NCI-H2227 (cell line): ENCODE measurements around the gene PTPN4.

ENCODE experiments used
- DNase-seq: peaks from one replicate; lab custom pipeline; 2025; ENCODE audit not compliant: unreplicated experiment; lab: John Stamatoyannopoulos, UW

The PTPN4 gene

DNA sequence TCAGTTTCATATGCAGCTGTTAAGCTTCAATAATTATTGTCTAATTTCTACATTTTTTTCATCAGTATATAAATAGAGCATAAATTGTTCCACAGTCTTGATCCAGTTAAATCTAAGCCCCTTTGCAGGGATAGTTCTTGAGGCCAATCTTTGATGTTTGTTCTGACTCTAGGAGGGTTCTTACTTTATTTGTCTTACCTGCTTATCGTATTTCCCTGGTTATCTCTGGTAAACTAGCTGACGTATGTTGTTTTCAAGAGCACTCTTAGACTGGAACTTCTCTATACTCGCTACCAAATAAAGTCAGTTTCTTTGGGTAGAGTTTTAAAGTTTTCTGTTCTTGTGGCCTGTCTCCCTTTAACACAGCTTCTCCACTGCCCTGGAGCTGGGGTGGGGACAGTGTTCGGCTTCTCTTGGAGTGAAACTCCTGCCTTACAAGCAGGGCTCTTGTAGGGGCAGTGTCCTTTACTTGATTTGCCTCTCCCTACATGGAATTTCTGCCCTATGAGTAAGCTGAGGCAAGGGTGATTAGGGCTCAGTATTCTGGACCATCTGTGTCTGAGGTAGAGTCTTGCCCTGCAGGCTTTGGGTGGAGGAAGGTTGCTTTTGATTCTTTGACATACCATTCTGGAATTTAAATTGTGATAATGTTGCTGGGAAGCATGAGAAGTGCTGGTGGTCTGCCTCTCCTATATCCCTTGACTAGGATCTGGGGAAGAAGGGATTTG is 90.3 kb downstream of the PTPN4 start:
- DNase-seq = no peak

DNA sequence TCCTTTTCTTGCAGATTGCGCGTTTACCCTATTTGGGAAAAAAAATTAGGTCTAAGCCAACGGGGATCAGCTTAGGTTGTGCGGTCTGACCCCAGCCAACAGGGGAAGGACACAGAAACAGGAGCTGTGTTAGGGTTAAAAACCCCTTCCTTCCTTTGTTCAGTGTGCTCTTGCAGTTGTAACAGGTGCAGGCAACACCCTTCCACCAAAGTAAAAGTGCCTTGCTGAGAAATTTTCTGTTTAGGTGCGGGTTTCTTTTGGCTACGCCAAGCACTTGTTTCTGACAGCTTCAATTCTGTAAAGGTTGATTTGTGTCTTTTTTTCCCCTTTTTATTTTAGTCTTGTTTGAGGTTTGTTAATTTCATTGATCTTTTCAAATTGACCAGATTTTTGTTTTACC is 92.5 kb downstream of the PTPN4 start:
- DNase-seq = no peak

DNA sequence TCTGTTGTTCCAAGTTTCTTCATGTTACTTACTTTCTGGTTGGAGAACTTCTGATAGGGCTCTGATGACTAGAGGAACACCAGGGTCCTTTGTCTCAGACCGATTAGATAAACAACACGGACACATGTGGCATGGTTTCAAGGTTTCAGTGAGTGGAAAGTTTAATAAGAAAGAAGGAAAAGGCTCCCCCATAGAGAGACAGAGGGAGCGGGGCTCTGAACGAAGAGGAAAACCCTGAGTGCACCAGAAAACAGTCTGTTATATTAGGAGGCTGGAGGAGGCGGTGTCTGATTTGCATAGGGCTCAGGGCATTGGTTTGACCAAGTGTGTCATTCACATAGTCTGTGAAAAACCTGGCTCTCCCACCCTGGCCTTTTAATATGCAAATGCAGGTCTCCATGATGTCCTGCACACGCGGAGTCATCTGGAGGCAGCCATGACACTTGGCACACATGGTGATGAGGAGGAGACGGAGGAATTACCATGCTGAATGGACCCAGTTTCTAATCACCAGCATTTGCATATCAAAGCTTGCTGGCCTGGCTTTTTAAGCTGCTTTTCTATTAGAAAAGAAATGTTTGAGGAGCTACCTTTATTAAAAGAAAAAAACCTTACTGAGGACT is 94.2 kb downstream of the PTPN4 start:
- DNase-seq = no peak

DNA sequence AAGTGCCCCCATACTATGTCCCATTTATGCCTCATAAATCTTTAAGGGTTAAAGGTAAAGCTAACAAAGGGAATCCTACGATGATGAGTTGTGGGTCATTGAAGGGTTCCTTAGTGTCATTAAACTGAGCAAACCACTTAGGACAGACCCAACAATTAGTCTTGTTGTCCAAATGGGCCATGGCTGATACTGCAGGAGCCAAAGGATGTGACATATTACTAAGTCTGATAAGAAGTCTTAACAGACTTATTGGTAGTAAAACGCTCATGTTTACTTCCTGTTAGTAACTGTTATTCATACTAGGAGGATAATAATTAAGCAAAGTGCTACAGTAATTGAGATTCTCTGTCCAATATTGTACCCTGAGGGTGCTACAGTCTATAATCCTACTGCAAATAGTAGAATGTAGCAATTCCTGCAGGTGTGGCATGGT is 96.8 kb downstream of the PTPN4 start:
- no peak for DNase-seq

DNA sequence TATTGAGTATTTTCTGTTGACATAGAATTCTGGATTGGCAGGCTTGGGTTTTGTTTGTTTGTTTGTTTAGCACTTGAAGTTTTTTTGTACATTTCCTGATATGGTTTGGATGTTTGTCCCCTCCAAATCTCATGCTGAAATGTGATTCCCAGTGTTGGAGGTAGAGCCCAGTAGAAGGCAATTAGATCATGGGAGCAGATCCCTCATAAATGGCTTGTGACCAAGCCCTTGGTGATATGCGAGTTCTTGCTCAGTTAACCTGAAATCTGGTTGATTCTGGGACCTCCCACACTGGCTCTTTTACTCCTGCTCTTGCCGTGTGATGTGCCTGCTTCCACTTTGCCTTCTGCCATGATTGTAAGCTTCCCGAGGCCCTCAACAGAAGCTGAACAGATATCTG is 98.0 kb downstream of the PTPN4 start:
- no peak for DNase-seq

DNA sequence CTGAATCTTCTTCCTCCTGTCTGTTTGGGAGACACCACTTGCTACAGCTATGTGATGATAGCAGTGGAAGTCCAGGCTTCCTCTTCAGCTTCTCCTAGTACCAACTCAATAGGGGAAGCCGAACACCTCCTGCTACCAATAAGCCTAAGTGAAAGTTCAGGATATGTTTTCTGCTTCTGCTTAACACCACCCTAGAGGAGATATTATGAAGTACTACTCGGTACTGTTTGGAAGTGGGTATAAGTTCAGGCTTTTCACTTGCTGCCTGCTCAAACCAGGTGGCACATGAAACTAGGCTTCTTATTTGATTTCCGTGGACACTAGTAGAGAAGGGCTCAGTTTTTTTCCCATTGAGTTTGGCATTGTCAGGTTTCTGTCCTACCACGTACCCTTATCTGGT is 99.8 kb downstream of the PTPN4 start:
- DNase-seq = no peak

DNA sequence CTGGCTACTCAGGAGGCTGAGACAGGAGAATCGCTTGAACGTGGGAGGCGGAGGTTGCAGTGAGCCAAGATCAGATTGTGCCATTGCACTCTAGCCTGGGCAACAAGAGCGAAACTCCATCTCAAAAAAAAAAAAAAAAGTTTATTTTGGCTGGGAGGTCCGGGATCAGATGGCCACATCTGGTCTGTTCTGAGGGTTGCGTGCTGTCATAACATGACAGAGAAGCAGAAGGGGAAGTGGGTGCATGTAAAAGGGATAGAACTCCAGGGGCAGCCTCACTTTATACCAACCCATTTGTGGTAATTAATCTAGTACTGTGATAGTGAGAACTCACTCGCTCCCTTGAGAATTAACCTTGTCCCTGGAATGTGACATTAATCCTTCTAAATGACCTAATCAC is 101.2 kb downstream of the PTPN4 start:
- DNase-seq = no peak

DNA sequence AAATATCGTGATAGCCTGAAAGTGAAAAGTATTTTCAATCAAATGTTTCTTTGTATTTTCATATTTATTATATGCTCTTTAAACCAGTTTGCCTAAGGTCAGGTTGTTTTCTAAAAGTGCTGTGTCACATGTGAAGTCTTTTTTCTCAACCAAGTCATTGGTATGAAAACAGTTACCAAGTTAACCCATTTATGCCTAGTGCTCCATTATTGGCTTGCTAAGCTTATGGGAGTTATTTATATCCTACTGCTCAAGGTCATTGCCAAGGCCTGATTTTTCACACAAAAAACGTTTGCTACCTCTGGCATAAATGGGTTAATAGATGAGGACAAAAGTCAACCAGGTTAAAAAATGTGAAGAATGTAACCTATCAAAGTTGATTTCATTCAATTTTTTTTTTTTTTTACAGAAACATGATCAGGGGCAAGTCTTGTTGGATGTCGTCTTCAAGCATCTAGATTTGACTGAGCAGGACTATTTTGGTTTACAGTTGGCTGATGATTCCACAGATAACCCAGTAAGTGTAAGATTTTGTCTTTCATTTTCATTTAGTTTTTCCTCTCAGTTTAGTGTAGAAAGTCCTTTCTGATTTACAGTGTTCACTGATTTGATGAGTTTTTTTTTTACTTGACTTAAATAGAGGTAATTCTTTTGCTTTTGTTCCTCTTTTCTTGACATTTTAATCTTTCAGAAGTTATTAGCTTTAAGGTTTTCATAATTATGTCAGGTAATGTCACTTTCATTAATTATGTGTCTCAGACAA is 102.6 kb downstream of the PTPN4 start:
- DNase-seq = no peak

DNA sequence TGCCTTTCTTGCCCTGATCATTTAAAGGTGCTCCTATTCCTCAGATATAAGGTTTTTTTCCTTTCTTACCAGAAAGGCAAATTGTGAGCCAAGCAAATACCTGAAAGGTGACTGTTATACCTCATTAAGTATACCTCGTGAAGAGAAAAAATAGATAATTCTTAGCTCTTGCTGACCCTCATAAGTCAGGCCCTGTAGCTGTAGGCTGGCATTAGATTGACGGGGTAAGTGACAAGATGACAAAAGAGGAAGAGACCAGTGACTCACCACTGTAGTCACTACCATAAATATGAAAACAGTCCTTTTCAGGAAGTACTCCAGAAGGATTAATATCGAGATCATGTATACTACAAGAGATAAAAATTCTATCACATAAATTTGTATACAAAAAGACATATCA is 104.6 kb downstream of the PTPN4 start:
- DNase-seq = no peak

DNA sequence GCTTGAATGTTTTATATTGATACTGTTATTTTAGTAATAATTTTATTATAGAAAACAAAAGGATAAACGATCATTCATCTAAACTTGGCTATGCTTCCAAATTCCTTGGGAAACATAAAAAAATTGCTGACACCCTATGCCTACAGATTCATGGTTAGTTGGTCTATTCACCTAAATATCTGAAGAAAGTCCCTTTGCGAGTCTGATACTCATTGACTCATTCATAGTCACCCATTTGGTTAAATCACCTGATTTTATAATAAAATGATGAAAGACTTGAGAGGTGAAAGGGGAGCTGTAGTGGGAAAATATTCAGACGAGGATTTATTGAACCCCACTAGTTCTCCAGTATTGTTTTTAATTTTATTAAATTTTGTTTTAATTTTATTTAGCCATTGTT is 112.0 kb downstream of the PTPN4 start:
- DNase-seq = no peak

DNA sequence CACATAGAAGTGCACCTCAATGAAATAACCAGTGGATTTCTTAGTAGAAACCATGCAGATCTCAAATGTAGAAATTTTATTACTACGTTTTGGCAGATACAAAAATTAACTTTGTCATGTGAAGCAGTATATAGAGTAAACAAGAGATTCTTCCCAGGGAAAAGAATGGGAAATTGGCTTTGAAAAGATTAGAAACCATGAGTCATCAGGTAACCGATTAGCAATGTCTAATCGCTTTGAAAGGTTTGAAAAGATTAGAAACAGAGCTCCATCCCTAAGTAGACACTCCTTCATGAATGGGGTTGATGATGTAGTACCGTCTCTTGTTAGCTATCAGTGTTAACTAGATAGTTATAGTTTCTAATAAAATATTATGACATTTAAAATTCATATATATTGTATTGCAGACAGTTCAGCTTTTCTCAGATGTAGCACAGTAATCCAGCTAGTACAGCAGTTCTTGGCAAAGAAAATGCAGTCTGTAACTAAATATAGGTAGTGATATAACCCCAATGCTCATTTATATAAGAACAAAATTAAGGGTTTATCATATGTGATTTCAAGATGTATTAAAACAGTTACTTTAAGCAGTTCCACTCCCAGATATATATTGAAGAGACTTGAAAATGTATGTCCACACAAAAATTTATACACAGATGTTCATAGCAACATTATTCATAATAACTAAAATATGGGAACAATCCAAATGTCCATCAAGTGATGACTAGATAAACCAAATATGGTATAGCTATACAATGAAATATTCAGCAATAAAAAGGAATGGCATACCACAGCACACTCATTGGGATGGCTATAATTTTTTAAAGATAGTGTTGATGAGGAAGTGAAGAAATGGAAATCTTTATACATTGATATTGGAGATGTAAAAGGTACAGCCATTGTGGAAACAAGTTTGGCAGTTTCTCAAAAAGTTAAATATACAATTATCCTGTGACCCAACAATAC is 113.9 kb downstream of the PTPN4 start:
- DNase-seq = no peak

DNA sequence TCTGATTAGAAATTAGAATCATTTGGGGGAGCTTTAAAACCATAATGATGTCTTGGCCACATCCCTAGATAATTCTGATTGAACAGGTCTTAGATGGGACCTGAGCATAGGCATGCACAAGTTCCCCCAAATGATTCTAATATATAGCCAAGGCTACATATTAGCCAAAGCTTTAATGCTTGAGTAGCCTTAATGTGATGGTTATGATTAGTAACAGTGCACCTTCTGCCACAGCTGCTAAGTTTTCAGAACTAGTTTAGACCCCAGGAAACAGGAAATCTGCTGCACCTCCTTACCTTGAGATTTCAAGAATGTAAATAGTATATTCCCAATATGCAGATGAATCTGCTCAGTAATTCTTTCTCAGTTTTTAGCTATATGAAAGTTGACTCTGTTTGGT is 119.8 kb downstream of the PTPN4 start:
- DNase-seq = no peak

DNA sequence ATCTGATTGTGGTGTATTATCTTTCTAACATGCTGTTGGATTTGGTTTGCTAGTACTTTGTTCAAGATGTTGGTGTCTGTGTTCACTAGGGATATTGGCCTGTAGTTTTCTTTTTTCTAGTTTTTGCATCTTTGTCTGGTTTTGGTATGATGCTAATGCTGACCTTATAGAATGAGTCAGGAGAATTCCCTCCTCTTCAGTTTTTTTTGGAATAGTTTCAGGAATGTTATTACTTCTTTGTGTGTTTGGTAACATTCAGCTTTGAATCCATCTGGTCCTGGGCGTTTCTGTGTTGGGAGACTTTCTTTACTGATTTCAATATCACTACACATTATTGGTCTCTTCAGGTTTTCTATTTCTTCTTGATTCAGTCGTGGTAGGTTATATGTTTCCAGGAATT is 129.0 kb downstream of the PTPN4 start:
- no peak for DNase-seq

DNA sequence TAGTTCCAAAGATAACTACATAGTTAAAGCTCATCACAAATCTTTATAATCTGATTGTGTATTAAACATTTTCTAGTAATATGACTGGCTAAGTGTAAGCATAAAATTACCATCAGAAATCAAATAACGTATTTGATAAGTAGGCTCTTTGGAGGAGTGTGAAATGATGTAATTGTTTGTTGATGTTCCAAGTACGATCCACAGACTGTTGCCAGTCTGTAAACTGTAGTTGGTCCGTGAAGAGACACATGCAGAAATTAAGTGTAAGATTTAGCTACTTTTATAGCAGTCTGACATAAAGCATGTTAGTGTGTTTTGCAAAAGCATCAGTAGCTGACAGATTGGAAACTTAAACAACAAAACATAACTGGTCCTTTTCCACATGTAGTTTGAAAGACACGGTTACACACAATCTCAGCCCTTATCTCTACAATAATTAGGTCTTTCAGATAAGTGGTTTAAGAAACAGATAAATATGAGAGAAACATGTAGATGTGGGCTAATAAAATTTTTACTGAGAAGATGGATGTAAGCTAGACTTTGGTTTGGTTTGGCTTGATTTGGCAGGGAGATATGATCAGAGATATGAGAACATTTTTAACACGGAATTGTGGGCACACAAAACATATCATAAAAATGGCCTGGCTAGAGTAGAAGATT is 138.1 kb downstream of the PTPN4 start:
- DNase-seq = no peak

DNA sequence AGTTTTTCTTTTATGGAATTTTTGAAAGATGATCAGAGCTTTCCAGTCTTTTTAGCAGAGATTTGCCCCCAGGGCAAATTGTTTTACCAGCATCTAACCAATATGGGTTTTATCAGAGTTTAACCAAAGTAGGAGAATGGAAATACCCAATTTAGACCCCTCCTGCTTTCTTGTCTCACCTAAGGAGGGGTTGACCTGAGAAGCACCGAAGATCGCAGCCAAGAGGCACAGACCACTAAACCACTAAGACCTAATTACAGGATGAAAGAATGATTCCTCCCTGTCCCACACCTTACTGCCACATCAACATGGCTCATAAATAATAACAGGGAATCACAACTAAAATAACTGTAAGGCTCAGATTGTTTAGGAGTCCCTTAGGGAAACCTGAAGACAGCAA is 141.3 kb downstream of the PTPN4 start:
- DNase-seq = no peak

DNA sequence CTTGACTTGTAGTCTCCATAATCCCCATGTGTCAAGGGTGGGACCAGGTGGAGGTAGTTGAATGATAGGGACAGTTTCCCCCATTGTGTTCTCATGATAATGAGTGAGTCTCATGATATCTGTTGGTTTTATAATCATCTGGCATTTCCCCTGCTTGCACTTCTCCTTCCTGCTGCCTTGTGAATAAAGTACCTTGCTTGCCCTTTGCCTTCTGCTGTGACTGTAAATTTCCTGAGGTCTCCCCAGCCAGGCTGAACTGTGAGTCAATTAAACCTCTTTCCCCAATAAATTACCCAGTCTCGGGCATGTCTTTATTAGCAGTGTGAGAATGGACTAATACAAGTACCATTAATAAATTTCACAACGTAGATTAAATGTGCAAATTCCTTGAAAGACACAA is 150.8 kb downstream of the PTPN4 start:
- DNase-seq = no peak

DNA sequence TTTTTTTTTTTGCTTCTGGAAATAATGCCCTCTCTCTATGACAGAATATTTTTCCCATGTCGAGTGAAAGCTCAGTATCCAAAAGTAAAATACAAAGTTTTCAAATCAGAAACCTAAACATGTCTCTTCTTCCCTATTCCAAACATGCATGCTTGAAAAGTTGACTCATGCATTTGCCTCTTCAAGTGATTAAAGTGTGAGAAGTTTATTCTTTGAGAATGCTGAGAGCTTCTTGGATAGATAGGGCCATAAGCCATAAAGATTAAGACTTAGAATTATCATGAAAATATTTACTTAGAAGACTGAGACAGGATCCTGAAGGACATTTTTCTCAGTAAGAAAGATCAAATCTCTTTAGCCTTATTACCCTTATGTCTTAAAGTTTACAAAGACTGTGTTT is 154.5 kb downstream of the PTPN4 start:
- no peak for DNase-seq

DNA sequence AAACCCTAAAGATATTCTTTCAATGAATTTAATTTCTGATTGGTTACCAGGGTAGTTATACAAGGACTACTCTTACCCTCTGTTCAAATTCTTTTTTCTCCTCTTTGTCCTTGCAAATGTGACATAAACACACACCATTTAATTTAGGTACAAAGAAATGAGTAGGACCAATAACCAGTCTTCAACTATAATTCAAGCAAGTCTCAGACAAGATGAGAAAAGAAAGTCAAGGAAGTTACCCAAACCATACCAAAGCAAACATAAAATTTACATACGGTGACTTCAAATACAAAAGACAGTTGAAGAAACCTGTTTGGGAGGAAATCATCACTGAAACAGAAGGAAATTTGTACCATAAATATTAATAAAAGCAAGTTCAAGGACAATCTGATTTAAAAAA is 162.1 kb downstream of the PTPN4 start:
- no peak for DNase-seq

DNA sequence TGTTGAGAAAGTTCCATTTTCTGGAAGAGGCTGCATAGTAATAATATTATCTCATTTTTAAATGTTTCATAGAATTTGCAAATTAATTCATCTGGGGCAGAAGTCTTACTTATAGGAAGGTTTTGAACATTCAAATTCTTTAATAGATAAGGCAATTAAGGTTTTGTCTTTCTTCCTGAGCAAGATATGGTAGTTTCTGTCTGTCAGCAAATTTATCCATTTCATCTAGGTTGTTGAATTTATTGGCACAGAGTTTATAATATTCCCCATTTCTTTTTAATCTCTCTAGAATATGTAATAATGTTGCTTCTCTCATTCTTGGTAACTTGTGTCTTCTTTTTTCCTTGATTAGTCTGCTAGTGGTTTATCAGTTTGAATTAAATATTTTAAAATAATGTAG is 163.0 kb downstream of the PTPN4 start:
- DNase-seq = no peak

DNA sequence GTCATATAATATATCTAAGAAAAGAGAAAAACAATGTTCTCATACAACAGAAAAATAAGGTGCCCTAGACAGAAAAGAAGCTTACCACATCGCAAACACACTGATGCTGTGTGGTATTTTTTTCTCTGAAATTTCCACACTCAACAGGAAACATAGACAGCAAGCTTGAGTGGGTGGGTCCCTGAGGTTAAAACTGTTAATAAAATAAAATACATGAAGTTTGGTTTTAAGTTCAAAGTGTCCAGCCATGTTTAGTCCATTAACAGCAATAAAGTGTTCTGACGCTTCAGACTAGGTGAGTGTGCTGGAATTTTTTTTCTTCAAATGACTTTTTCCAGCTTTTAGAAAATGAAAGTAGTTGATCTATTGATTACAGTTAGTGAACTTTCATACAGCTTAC is 169.8 kb downstream of the PTPN4 start:
- no peak for DNase-seq

DNA sequence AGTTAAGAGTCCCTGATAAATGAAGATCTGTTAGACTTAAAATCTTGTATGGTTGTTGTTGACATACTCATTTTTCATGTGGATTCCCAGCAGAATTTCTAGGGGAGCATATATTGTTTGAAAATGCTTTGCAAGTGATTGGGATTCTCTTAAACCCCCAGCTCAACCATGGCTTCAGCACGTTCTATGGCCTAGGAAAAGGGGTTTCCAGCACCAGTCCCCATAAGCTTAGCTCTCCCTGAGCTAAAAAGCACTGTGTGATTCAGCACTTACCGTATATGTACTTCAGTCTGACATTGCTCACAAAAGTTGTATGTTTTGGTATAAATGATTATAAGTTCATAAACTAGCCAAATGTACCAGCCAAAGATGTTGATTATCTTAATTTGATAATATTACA is 173.1 kb downstream of the PTPN4 start:
- no peak for DNase-seq
